Naive B cell (primary cell): ENCODE results near the gene SORL1. TPM values are rescaled to one million over a fixed set of nuclear protein-coding genes. Genes with fewer than 3 reads are reported as not detected.
"Not testable (repeated sequence)": the region's sequence is repeated elsewhere in the genome, so short reads cannot be mapped to it uniquely, and the experiment has no call there.

ENCODE experiments used
- ATAC-seq, 2 donors: fragments of 150-1000 bp; cut with Tn5 transposase; 2 replicates each; pipeline ENCODE4 v1.10.0; 2021; ENCODE audit warnings: low read depth in 2 of 2, mild to moderate bottlenecking in 2 of 2, moderate library complexity in 2 of 2
- DNase-seq: peaks from one replicate; pipeline ENCODE4 v3.0.0; 2022
- H3K27ac Mint-ChIP-seq, 6 donors: one replicate each; pipeline ENCODE4 v1.8.0; 2020 to 2022; ENCODE audit warnings: mild to moderate bottlenecking in 6 of 6, mixed read lengths in 6 of 6, moderate library complexity in 5 of 6, inconsistent platforms in 2 of 6
- H3K27me3 Mint-ChIP-seq, 3 donors: one replicate each; pipeline ENCODE4 v1.8.0; 2021 to 2022; ENCODE audit warnings: mixed read lengths in 3 of 3, mild to moderate bottlenecking in 1 of 3
- H3K36me3 Mint-ChIP-seq, 2 donors: one replicate each; pipeline ENCODE4 v1.8.0; 2020 to 2022; ENCODE audit warnings: mixed read lengths in 2 of 2, inconsistent platforms in 1 of 2, mild to moderate bottlenecking in 1 of 2
- H3K4me1 Mint-ChIP-seq, 3 donors: one replicate each; pipeline ENCODE4 v1.8.0; 2020 to 2022; ENCODE audit warnings: mixed read lengths in 3 of 3, inconsistent platforms in 1 of 3, mild to moderate bottlenecking in 1 of 3, moderate library complexity in 1 of 3
- H3K4me3 Mint-ChIP-seq, 8 donors: one replicate each; pipeline ENCODE4 v1.8.0; 2020 to 2022; ENCODE audit warnings: mild to moderate bottlenecking in 8 of 8, mixed read lengths in 8 of 8, moderate library complexity in 8 of 8, inconsistent platforms in 2 of 8
- H3K9me3 Mint-ChIP-seq, 7 donors: one replicate each; pipeline ENCODE4 v1.8.0; 2020 to 2022; ENCODE audit warnings: mixed read lengths in 7 of 7, mild to moderate bottlenecking in 5 of 7, inconsistent platforms in 2 of 7, moderate library complexity in 1 of 7
- polyA plus RNA-seq, 6 donors: library from polyadenylated mRNA; unstranded; fragments of 300-500 nt; fragmentation: Illumina TruSeq; gene quantifications; one replicate each; pipeline ENCODE4 v1.2.3, GENCODE V29; 2021; ENCODE audit warnings: low read depth in 6 of 6

Gene SORL1
- polyA plus RNA-seq, 6 donors from 2014 or later, result 61.7 to 102 (median 83.8) TPM

DNA sequence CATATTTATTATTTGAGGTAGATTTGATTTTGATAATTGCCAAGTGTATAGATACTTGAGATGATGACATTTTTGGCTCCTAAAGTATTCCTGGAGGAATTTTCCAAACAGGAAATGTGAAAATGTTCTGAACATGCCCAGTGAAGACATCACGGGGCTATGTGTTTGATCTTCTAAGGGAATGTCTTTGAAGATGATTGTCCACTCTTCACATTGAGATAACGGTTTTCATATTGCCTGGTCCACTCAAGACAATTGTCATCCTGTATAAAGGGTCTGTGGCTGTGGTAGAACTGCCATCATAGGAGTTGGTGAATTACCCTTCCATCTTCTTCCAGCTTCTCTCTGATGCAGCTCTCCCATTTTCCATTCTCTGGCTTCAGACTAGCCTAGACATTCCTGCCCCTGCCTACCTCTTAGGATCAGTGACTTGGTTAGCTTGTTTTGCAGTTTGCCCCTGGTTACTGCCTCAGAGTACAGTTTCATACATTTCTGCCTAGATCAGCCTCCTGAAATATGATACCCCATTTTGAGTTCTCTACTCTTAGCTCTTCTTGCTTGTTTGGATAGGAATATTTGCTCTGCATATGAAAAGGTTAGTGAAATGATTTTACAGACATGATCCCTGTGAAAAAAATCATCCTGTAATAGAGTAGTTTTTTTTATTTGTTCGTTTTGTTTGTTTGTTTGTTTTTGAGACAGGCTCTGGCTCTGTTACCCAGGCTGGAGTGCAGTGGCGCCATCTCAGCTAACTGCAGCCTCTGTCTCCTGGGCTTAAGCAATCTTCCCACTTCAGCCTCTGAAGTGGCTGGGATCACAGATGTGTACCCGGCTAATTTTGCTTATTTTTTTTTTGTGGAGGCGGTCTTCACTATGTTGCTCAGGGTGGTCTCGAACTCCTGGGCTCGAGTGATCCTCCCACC is 112.0 kb downstream of the SORL1 start:
- peaks cover 23 to 31% of the 10 kb centered on the region in 2 donors for H3K36me3 Mint-ChIP-seq
- peaks cover 4 to 12% (median 8%) of the 10 kb centered on the region in 3 donors for H3K4me1 Mint-ChIP-seq
- ATAC-seq, result no peak
- peak overlapping the region in 1 of 6 donors; percentile 78 for H3K27ac Mint-ChIP-seq
- DNase-seq, result no peak
- H3K27me3 Mint-ChIP-seq, result peaks cover 0 to 5% (median 0%) of the 10 kb centered on the region in 3 donors
- peaks cover 0 to 2% (median 0%) of the 10 kb centered on the region in 7 donors for H3K9me3 Mint-ChIP-seq
- no peak overlapping the region for H3K4me3 Mint-ChIP-seq

DNA sequence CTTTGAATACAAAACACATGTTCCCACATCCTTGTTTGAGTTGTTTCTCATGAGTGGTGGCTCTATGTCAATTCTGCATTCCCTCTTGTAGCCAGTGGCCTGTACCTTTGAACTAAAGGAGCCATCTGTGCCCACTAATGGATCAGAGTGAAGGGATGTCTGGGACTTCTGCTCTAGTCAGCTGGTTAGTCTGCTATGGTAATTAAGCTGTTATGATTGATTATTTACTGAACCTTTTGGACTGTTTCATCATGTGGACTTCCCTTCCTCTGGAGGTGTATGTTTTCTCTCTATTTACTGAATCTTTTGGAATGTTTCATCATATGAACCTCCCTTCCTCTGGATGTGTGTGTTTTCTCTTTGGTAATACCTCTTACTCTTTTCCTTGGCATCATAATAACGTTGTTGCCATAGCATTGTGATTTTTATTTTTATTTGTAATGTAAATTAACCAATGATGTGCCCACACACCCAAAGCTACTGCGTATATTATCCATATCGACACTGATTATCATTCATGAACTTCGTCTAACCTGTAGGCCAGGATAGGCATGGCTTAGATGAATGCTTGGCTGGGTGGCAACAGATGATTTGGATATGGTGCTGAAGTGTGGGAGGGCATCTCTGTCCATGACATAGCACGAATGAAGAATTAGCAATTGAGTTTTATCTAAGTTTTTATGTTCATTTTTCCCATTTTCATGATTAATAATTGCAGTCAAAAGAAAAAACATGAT is 113.0 kb downstream of the SORL1 start:
- Mint-ChIP-seq H3K27ac (no peak overlapping the region), H3K9me3 (peaks cover 0 to 2% (median 0%) of the 10 kb centered on the region in 7 donors), H3K4me3 (no peak overlapping the region), H3K4me1 (peaks cover 13 to 18% (median 15%) of the 10 kb centered on the region in 3 donors), H3K27me3 (peaks cover 0 to 5% (median 0%) of the 10 kb centered on the region in 3 donors), H3K36me3 (peaks cover 14 to 28% of the 10 kb centered on the region in 2 donors)
- ATAC-seq, result no peak
- DNase-seq, result no peak

DNA sequence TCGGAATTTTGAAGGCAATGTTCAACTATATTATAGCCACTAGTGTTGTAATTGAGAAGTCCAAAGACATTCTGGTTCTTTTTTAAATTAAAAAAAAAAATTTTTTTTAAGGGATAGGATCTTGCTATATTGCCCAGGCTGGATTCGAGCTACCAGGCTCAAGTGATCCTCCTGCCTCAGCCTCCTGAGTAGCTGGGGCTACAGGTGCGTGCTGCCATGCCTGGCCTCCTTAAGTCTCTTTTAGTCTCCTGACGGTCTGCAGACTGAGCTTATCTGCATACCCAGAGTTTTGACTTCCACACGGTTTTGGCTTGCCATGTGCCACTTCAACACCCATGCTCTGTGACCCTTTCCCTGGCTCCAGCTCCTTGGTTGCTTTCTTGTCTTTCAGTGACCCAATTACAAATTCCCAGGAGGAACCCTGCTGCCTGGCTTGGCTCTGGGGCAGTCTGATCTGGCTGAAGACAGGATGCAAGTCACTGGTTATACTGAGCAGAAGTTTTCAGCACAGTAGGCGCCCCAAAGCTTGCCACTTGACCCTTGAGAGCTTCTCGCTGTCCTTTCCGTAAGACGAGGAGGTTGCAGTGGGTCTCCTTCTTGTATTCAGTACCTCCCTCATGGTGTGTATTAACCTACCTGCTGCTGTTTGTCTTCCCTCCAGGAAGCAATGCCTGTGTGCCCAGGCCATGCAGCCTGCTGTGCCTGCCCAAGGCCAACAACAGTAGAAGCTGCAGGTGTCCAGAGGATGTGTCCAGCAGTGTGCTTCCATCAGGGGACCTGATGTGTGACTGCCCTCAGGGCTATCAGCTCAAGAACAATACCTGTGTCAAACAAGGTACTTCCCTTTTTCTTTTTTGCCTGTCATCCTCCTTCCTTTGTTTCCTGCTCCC is 114.4 kb downstream of the SORL1 start:
- H3K4me3 Mint-ChIP-seq, result no peak overlapping the region
- H3K9me3 Mint-ChIP-seq, result peaks cover 0 to 2% (median 0%) of the 10 kb centered on the region in 7 donors
- peaks cover 0 to 5% (median 0%) of the 10 kb centered on the region in 3 donors for H3K27me3 Mint-ChIP-seq
- H3K27ac Mint-ChIP-seq, result peak overlapping the region in 1 of 6 donors; percentile 4
- ATAC-seq (no peak), DNase-seq (no peak)
- H3K36me3 Mint-ChIP-seq, result peaks cover 24 to 34% of the 10 kb centered on the region in 2 donors
- peaks cover 16 to 28% (median 21%) of the 10 kb centered on the region in 3 donors for H3K4me1 Mint-ChIP-seq

DNA sequence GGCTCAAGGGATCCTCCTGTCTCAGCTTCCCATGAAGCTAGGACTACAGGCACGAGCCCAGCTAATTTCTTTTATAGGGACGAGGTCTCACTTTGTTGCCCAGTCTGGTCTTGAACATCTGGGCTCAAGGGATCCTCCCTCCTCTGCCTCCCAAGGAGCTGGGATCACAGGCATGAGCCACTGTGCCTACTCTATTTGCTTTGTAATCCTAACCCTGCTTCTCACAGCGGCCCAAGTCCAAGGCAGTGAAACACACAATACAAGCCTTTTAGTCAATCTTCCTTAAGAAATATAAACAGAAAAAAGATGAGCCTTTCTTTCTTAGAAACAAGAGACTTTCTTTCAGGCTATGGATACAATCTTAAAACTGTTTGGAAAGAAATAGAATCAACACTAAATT is 115.9 kb downstream of the SORL1 start:
- H3K36me3 Mint-ChIP-seq, result peaks cover 38 to 45% of the 10 kb centered on the region in 2 donors
- no peak for DNase-seq
- peak overlapping the region in 2 of 6 donors; percentile 25 to 49 for H3K27ac Mint-ChIP-seq
- H3K4me1 Mint-ChIP-seq, result peaks cover 16 to 28% (median 27%) of the 10 kb centered on the region in 3 donors
- H3K9me3 Mint-ChIP-seq, result peaks cover 0 to 2% (median 0%) of the 10 kb centered on the region in 7 donors
- H3K4me3 Mint-ChIP-seq, result no peak overlapping the region
- peaks cover 0 to 14% (median 0%) of the 10 kb centered on the region in 3 donors for H3K27me3 Mint-ChIP-seq
- ATAC-seq, result no peak

DNA sequence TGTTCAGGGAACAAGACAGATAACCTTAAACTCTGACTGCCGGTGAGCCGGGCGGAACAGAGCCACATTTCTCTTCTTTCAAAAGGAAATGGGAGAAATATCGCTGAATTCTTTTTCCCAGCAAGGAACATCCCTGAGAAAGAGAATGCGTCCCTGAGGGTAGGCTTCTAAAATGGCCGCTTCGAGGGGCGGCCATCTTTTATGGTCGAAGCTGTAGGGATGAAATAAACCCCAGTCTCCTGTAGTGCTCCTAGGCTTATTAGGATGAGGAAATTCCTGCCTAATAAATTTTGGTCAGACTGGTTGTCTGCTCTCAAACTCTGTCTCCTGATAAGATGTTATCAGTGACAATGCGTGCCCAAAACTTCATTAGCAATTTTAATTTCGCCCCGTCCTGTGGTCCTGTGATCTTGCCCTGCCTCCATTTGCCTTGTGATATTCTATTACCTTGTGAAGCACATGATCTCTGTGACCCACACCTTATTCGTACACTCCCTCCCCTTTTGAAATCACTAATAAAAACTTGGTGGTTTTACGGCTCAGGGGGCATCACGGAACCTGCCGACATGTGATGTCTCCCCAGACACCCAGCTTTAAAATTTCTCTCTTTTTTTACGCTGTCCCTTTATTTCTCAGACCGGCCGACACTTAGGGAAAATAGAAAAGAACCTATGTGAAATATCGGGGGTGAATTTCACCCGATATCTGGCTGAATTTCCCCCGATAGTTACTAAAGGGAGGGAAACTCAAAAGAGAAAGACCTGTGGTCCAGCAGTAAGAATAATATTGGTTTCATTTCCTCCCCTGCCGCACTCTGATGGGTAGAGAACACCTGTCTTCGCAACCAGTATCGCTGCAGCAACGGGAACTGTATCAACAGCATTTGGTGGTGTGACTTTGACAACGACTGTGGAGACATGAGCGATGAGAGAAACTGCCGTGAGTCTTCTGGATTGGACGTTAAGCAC is 117.5 kb downstream of the SORL1 start:
- ATAC-seq, result peak; percentile 99 to 100
- H3K9me3 Mint-ChIP-seq, result not testable (repeated sequence)
- Mint-ChIP-seq H3K27me3 (peaks cover 0 to 15% (median 0%) of the 10 kb centered on the region in 3 donors), H3K4me1 (peaks cover 16 to 30% (median 28%) of the 10 kb centered on the region in 3 donors), H3K4me3 (peak overlapping the region; percentile 7 to 90 (median 67)), H3K27ac (peak overlapping the region; percentile 69 to 96 (median 88)), H3K36me3 (peaks cover 40 to 47% of the 10 kb centered on the region in 2 donors)
- DNase-seq, result peak; percentile 80

DNA sequence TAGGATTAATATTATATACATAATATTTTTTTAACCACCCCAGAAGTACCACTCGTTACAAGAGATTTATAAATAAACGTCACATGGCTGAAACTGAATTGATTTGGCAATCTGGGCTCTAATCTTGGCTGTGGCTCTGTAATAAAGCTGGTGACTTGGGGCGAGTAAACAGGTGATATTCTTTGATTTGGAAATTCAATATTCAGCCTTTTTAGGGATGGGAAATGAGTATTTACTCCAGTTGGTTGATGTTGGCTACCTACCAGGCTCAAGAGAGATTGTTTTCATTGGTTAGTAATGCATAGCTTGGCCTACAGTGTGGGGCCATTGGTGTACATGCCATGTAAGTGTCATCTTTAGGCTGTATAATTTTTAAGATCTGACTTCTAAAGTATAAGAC is 118.3 kb downstream of the SORL1 start:
- H3K27me3 Mint-ChIP-seq, result peaks cover 0 to 15% (median 0%) of the 10 kb centered on the region in 3 donors
- peaks cover 0 to 2% (median 0%) of the 10 kb centered on the region in 7 donors for H3K9me3 Mint-ChIP-seq
- peak overlapping the region in 1 of 8 donors; percentile 60 for H3K4me3 Mint-ChIP-seq
- H3K27ac Mint-ChIP-seq, result peak overlapping the region in 4 of 6 donors; percentile 69 to 89 (median 78)
- peaks cover 40 to 42% of the 10 kb centered on the region in 2 donors for H3K36me3 Mint-ChIP-seq
- DNase-seq (no peak), ATAC-seq (no peak)
- H3K4me1 Mint-ChIP-seq, result peaks cover 16 to 35% (median 32%) of the 10 kb centered on the region in 3 donors

DNA sequence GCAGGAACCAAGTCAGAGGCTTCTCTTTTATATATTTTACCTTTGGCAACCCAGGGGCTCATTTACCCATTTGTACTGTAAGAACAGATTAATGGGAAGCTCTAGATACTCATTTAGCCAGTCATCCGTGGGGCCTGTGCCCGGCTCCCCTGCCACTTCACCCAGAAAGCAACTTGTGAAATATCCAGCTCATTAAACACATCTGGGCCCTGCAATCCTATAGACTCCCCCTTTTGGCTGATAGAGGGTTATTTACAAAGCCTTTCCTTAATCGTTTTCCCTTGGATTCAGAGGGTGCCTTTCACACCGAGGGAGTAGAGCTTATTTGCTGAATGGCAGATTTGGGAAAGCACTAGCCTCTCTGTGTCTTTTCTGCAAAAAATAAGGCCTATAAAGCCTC is 119.4 kb downstream of the SORL1 start:
- Mint-ChIP-seq H3K27ac (peak overlapping the region in 3 of 6 donors; percentile 26 to 96 (median 88)), H3K4me3 (peak overlapping the region in 1 of 8 donors; percentile 26), H3K4me1 (peaks cover 23 to 42% (median 41%) of the 10 kb centered on the region in 3 donors), H3K9me3 (peaks cover 0 to 2% (median 0%) of the 10 kb centered on the region in 7 donors), H3K27me3 (peaks cover 0 to 13% (median 0%) of the 10 kb centered on the region in 3 donors), H3K36me3 (peaks cover 47 to 50% of the 10 kb centered on the region in 2 donors)
- DNase-seq (no peak), ATAC-seq (no peak)

DNA sequence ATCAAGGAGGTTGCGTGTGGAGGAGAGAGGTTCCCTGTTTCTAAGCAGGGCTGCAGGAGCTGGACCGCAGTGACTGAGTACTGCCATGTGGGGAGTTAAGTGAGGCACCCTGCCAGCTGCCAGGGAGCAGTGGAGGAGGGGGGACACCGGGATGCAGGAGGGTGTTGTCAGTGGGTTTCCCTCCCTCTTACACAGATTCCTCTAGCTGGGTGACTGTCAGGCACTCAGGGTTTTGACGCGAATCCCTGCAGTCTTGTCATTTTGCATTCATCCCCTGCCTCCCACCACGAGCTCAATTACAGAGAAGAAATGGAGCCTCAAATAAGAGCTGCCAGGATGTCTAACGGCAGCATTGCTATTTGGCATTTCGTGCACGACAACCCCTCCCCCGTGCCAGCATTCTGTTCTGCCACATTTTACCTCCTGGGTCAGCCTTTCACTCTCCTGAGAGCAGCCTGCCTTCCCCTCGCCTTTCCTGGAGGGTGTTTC is 120.5 kb downstream of the SORL1 start:
- Mint-ChIP-seq H3K36me3 (peaks cover 49 to 52% of the 10 kb centered on the region in 2 donors), H3K9me3 (no peaks in the 10 kb centered on the region), H3K4me1 (peaks cover 18 to 41% (median 41%) of the 10 kb centered on the region in 3 donors), H3K27ac (peak overlapping the region in 3 of 6 donors; percentile 16 to 60 (median 33)), H3K27me3 (peaks cover 0 to 15% (median 0%) of the 10 kb centered on the region in 3 donors), H3K4me3 (no peak overlapping the region)
- DNase-seq (no peak), ATAC-seq (no peak)

DNA sequence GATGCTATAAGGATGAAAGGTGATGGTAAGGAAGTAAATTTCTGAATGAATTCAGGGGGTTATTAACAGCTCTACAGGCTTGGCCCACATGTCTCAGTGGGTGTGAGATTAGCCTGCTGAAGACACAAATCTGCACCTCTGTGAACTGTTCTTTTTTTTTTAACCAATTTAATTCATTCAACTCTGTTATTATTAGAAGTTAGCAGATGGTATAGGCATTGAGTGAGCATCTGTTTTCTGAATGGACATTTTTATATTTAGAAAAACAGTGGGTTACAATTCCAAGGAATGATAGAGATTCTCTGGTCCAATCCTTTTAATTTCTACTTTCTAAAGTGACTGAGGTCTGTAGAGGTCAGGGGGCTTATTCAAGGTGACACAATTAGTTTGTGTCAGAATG is 122.7 kb downstream of the SORL1 start:
- no peak overlapping the region for H3K4me3 Mint-ChIP-seq
- no peak overlapping the region for H3K27ac Mint-ChIP-seq
- H3K27me3 Mint-ChIP-seq, result peaks cover 0 to 17% (median 0%) of the 10 kb centered on the region in 3 donors
- peaks cover 60 to 69% of the 10 kb centered on the region in 2 donors for H3K36me3 Mint-ChIP-seq
- ATAC-seq (no peak), DNase-seq (no peak)
- peaks cover 14 to 41% (median 32%) of the 10 kb centered on the region in 3 donors for H3K4me1 Mint-ChIP-seq
- peaks cover 0 to 2% (median under 1%) of the 10 kb centered on the region in 7 donors for H3K9me3 Mint-ChIP-seq

DNA sequence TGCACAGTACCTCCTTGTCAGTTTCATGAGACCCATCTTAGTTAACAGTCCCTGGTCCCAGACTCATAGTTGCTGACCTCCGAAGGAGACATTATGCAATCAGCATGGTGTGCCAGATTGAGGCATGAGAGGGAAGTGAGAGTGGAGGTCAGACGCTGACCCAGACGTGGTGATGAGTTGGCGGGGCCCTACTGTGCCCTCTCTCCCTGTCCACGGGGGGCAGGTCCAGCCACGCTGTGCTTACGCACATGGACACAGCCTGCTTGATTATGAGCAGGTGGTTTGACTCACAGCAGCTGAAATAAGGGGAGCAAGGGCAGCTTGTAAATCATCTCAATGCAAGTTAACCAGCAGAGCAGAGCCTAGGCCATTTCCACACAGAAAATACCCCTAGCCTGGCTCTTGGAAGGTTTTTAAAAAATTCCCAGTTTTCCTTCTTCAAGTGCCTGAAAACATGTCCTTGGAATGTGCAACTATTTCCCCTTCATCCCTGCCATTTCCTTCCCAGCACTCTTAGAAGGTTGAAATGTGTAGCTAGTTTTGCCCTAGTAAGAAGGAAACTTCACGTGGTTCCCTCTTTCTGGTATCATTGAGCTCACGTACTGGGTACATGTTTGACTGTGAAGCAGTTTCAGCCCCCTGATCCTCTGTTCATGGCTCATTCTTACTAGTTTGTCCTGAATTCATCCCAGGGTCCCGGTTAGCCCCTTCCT is 123.3 kb downstream of the SORL1 start:
- H3K9me3 Mint-ChIP-seq, result peaks cover 5 to 8% (median 6%) of the 10 kb centered on the region in 7 donors
- DNase-seq (no peak), ATAC-seq (peak; percentile 39 to 64)
- peak overlapping the region in 2 of 8 donors; percentile 6 to 27 for H3K4me3 Mint-ChIP-seq
- peaks cover 10 to 35% (median 27%) of the 10 kb centered on the region in 3 donors for H3K4me1 Mint-ChIP-seq
- H3K27ac Mint-ChIP-seq, result peak overlapping the region in 4 of 6 donors; percentile 42 to 88 (median 72)
- peaks cover 61 to 75% of the 10 kb centered on the region in 2 donors for H3K36me3 Mint-ChIP-seq
- H3K27me3 Mint-ChIP-seq, result peaks cover 0 to 17% (median 0%) of the 10 kb centered on the region in 3 donors

DNA sequence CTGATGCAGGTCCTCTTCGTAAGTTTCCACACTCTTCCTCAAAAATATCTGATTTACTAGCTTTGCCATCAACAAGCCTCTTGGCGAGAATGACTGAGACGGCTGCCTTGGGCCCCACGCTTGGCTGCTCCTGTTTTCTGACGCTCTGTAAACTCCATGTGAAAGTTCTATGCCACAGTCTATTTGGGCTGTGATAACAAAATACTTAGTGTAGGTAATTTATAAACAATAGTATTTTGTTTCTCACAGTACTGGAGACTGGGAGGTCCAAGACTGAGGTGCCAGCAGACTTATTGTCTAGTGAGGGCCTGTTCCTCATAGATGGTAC is 123.8 kb downstream of the SORL1 start:
- DNase-seq (no peak), ATAC-seq (peak; percentile 45 to 49)
- Mint-ChIP-seq H3K4me1 (peaks cover 10 to 33% (median 26%) of the 10 kb centered on the region in 3 donors), H3K4me3 (peak overlapping the region in 2 of 8 donors; percentile 6 to 27), H3K27me3 (peaks cover 0 to 17% (median 0%) of the 10 kb centered on the region in 3 donors), H3K36me3 (peaks cover 61 to 77% of the 10 kb centered on the region in 2 donors), H3K27ac (peak overlapping the region in 4 of 6 donors; percentile 42 to 88 (median 72)), H3K9me3 (peaks cover 5 to 11% (median 9%) of the 10 kb centered on the region in 7 donors)
